Renal cortical epithelial cell (primary cell): ENCODE results near the gene ADCK2. TPM values are rescaled to one million over a fixed set of nuclear protein-coding genes. Genes with fewer than 3 reads are reported as not detected.
"Not testable (repeated sequence)": the region's sequence is repeated elsewhere in the genome, so short reads cannot be mapped to it uniquely, and the experiment has no call there.

Source experiments
- DNase-seq: peaks from one replicate; pipeline ENCODE4 v3.0.0-alpha.2; 2011; ENCODE audit warnings: low read depth
- total RNA-seq: library from RNA; depleted of rRNA; stranded (reverse); fragments of >200 nt; gene quantifications from 2 replicates; pipeline ENCODE4 v1.2.3, GENCODE V29; 2014

Gene ADCK2
- total RNA-seq, 1 donor from 2014 or later, result 19.4 TPM

DNA sequence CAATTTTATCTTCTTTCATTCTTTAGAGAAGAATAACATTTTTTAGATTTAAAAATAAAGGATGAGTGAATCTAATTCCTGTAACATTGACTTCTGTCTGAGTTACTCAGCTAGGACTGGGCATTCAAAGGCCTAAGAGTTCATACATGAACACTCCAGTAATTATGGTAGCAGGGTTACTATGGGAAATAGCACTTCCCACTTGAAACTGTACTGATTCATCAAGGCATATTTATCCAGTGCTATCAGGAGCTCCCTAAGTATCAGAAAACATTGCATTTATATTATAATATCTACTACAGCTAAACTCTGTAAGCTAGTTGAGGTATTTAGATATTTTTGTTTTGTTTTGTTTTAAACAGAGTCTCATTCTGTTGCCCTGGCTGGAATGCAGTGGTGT lies 65.5 kb downstream of the ADCK2 start:
- no peak for DNase-seq

DNA sequence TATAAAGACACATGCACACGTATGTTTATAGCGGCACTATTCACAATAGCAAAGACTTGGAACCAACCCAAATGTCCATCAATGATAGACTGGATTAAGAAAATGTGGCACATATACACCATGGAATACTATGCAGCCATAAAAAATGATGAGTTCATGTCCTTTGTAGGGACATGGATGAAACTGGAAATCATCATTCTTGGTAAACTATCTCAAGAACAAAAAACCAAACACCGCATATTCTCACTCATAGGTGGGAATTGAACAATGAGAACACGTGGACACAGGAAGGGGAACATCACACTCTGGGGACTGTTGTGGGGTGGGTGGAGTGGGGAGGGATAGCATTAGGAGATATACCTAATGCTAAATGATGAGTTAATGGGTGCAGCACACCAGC lies 70.5 kb downstream of the ADCK2 start:
- not testable (repeated sequence) for DNase-seq

DNA sequence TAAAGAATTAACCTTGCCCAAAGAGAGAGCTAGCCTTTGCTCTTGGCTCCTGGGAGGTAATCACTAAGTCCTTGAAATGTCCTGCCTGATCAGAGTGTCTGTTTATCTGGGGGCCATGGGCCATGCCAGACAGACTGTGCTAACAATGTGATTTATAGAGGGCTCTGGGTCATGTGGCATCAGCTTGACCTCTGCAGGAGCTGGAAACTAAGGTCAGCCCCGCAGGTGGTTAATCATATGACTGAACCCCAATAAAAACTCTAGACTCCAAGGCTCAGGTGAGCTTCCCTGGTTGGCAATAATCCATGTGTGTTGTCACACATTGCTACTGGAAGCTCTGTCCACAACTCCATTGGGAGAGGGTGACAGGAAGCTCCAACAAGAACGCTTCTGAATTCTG lies 71.3 kb downstream of the ADCK2 start:
- DNase-seq, result no peak

Other genes with a start within 250 kb of the ADCK2 start
- 76.6 and 119 TPM in 2 replicates for gene MKRN1, start 193.4 kb upstream of the ADCK2 start, total RNA-seq
- gene DENND2A, start 32.1 kb upstream of the ADCK2 start, total RNA-seq, result 13.5 and 67.9 TPM in 2 replicates
- gene NDUFB2, start 23.8 kb downstream of the ADCK2 start, total RNA-seq, result 208 and 306 TPM in 2 replicates